ENCODE results near the gene TAF11L2.
"Not testable (repeated sequence)": the region's sequence is repeated elsewhere in the genome, so short reads cannot be mapped to it uniquely, and the experiment has no call there.

TAF11L2 gene

GRCh38 chr5:17482790-17483189 lies 15.2 kb upstream of the TAF11L2 start:
- H3K4me3 ChIP-seq (ENCODE audit: low read depth in 1 of 2, low read length in 2 of 2), result no peak overlapping the region
- no peaks in the 10 kb centered on the region for H3K4me1 ChIP-seq (ENCODE audit: control insufficient read depth in 1 of 2, insufficient read depth in 2 of 2, low read length in 2 of 2)
- no peak overlapping the region for H3K9ac ChIP-seq (ENCODE audit: low read depth in 1 of 2, low read length in 2 of 2)
- H3K27ac ChIP-seq (ENCODE audit: low read depth, low read length), result no peak overlapping the region
- no peaks in the 10 kb centered on the region for H3K36me3 ChIP-seq (ENCODE audit: control insufficient read depth in 1 of 2, insufficient read depth in 2 of 2, low read length in 2 of 2)
- no peaks in the 10 kb centered on the region for H3K27me3 ChIP-seq (ENCODE audit: control insufficient read depth in 1 of 2, insufficient read depth in 2 of 2, low read length in 2 of 2)
- no peaks in the 10 kb centered on the region for H3K9me3 ChIP-seq (ENCODE audit: control insufficient read depth in 1 of 2, low read length in 2 of 2)

GRCh38 chr5:17486464-17487173 lies 11.4 kb upstream of the TAF11L2 start:
- H3K27ac ChIP-seq (ENCODE audit: low read depth, low read length), result not testable (repeated sequence)

GRCh38 chr5:17487174-17487512 lies 10.9 kb upstream of the TAF11L2 start:
- Histone ChIP-seq H3K27ac (ENCODE audit: low read depth, low read length) (no peak overlapping the region), H3K4me1 (ENCODE audit: control insufficient read depth in 1 of 2, insufficient read depth in 2 of 2, low read length in 2 of 2) (no peaks in the 10 kb centered on the region), H3K9ac (ENCODE audit: low read depth in 1 of 2, low read length in 2 of 2) (no peak overlapping the region)

More at GRCh38 chr5:17486464-17487173, 11.4 kb upstream of the TAF11L2 start:
- H3K9ac ChIP-seq (ENCODE audit: low read depth in 1 of 2, low read length in 2 of 2); H3K27me3 ChIP-seq (ENCODE audit: control insufficient read depth in 1 of 2, insufficient read depth in 2 of 2, low read length in 2 of 2); H3K36me3 ChIP-seq (ENCODE audit: control insufficient read depth in 1 of 2, insufficient read depth in 2 of 2, low read length in 2 of 2); H3K4me1 ChIP-seq (ENCODE audit: control insufficient read depth in 1 of 2, insufficient read depth in 2 of 2, low read length in 2 of 2); H3K9me3 ChIP-seq (ENCODE audit: control insufficient read depth in 1 of 2, low read length in 2 of 2); H3K4me3 ChIP-seq (ENCODE audit: low read depth in 1 of 2, low read length in 2 of 2): not testable (repeated sequence)

GRCh38 chr5:17491257-17491656 lies 6.8 kb upstream of the TAF11L2 start:
- H3K4me1 ChIP-seq (ENCODE audit: control insufficient read depth in 1 of 2, insufficient read depth in 2 of 2, low read length in 2 of 2); H3K4me3 ChIP-seq (ENCODE audit: low read depth in 1 of 2, low read length in 2 of 2); H3K9ac ChIP-seq (ENCODE audit: low read depth in 1 of 2, low read length in 2 of 2); H3K9me3 ChIP-seq (ENCODE audit: control insufficient read depth in 1 of 2, low read length in 2 of 2); H3K27ac ChIP-seq (ENCODE audit: low read depth, low read length); H3K27me3 ChIP-seq (ENCODE audit: control insufficient read depth in 1 of 2, insufficient read depth in 2 of 2, low read length in 2 of 2); H3K36me3 ChIP-seq (ENCODE audit: control insufficient read depth in 1 of 2, insufficient read depth in 2 of 2, low read length in 2 of 2): not testable (repeated sequence)

More at GRCh38 chr5:17487174-17487512, 10.9 kb upstream of the TAF11L2 start:
- Histone ChIP-seq H3K36me3 (ENCODE audit: control insufficient read depth in 1 of 2, insufficient read depth in 2 of 2, low read length in 2 of 2) (no peaks in the 10 kb centered on the region), H3K4me3 (ENCODE audit: low read depth in 1 of 2, low read length in 2 of 2) (no peak overlapping the region), H3K9me3 (ENCODE audit: control insufficient read depth in 1 of 2, low read length in 2 of 2) (no peaks in the 10 kb centered on the region), H3K27me3 (ENCODE audit: control insufficient read depth in 1 of 2, insufficient read depth in 2 of 2, low read length in 2 of 2) (no peaks in the 10 kb centered on the region)

GRCh38 chr5:17492770-17493169 lies 5.3 kb upstream of the TAF11L2 start:
- no peaks in the 10 kb centered on the region for H3K27me3 ChIP-seq (ENCODE audit: control insufficient read depth in 1 of 2, insufficient read depth in 2 of 2, low read length in 2 of 2)
- no peak overlapping the region for H3K4me3 ChIP-seq (ENCODE audit: low read depth in 1 of 2, low read length in 2 of 2)
- H3K9me3 ChIP-seq (ENCODE audit: control insufficient read depth in 1 of 2, low read length in 2 of 2), result peaks cover 0 to 2% of the 10 kb centered on the region in 2 donors
- no peaks in the 10 kb centered on the region for H3K36me3 ChIP-seq (ENCODE audit: control insufficient read depth in 1 of 2, insufficient read depth in 2 of 2, low read length in 2 of 2)
- no peak overlapping the region for H3K27ac ChIP-seq (ENCODE audit: low read depth, low read length)
- no peak overlapping the region for H3K9ac ChIP-seq (ENCODE audit: low read depth in 1 of 2, low read length in 2 of 2)
- H3K4me1 ChIP-seq (ENCODE audit: control insufficient read depth in 1 of 2, insufficient read depth in 2 of 2, low read length in 2 of 2), result no peaks in the 10 kb centered on the region

GRCh38 chr5:17497446-17497845 lies 585 bp upstream of the TAF11L2 start:
- Histone ChIP-seq H3K4me1 (ENCODE audit: control insufficient read depth in 1 of 2, insufficient read depth in 2 of 2, low read length in 2 of 2) (no peaks in the 10 kb centered on the region), H3K9ac (ENCODE audit: low read depth in 1 of 2, low read length in 2 of 2) (no peak overlapping the region)

GRCh38 chr5:17511775-17512325 lies 13.8 kb downstream of the TAF11L2 start:
- Histone ChIP-seq H3K27me3 (ENCODE audit: control insufficient read depth in 1 of 2, insufficient read depth in 2 of 2, low read length in 2 of 2) (no peaks in the 10 kb centered on the region), H3K27ac (ENCODE audit: low read depth, low read length) (no peak overlapping the region), H3K4me1 (ENCODE audit: control insufficient read depth in 1 of 2, insufficient read depth in 2 of 2, low read length in 2 of 2) (no peaks in the 10 kb centered on the region), H3K36me3 (ENCODE audit: control insufficient read depth in 1 of 2, insufficient read depth in 2 of 2, low read length in 2 of 2) (no peaks in the 10 kb centered on the region), H3K9ac (ENCODE audit: low read depth in 1 of 2, low read length in 2 of 2) (no peak overlapping the region), H3K4me3 (ENCODE audit: low read depth in 1 of 2, low read length in 2 of 2) (no peak overlapping the region), H3K9me3 (ENCODE audit: control insufficient read depth in 1 of 2, low read length in 2 of 2) (no peaks in the 10 kb centered on the region)

More at GRCh38 chr5:17497446-17497845, 585 bp upstream of the TAF11L2 start:
- no peak overlapping the region for H3K27ac ChIP-seq (ENCODE audit: low read depth, low read length)
- no peak overlapping the region for H3K4me3 ChIP-seq (ENCODE audit: low read depth in 1 of 2, low read length in 2 of 2)
- no peaks in the 10 kb centered on the region for H3K36me3 ChIP-seq (ENCODE audit: control insufficient read depth in 1 of 2, insufficient read depth in 2 of 2, low read length in 2 of 2)
- H3K27me3 ChIP-seq (ENCODE audit: control insufficient read depth in 1 of 2, insufficient read depth in 2 of 2, low read length in 2 of 2), result no peaks in the 10 kb centered on the region
- peaks cover 0 to 2% of the 10 kb centered on the region in 2 donors for H3K9me3 ChIP-seq (ENCODE audit: control insufficient read depth in 1 of 2, low read length in 2 of 2)

- H3K27me3 ChIP-seq (ENCODE audit: control insufficient read depth in 1 of 2, insufficient read depth in 2 of 2, low read length in 2 of 2); H3K4me1 ChIP-seq (ENCODE audit: control insufficient read depth in 1 of 2, insufficient read depth in 2 of 2, low read length in 2 of 2); H3K9me3 ChIP-seq (ENCODE audit: control insufficient read depth in 1 of 2, low read length in 2 of 2); H3K27ac ChIP-seq (ENCODE audit: low read depth, low read length); H3K36me3 ChIP-seq (ENCODE audit: control insufficient read depth in 1 of 2, insufficient read depth in 2 of 2, low read length in 2 of 2); H3K9ac ChIP-seq (ENCODE audit: low read depth in 1 of 2, low read length in 2 of 2); H3K4me3 ChIP-seq (ENCODE audit: low read depth in 1 of 2, low read length in 2 of 2): not testable (repeated sequence)
Measured at GRCh38 chr5:17517526-17517925, 19.5 kb downstream of the TAF11L2 start.

- not testable (repeated sequence) for H3K27me3 ChIP-seq (ENCODE audit: control insufficient read depth in 1 of 2, insufficient read depth in 2 of 2, low read length in 2 of 2); H3K4me1 ChIP-seq (ENCODE audit: control insufficient read depth in 1 of 2, insufficient read depth in 2 of 2, low read length in 2 of 2)
Measured at GRCh38 chr5:17518067-17518466, 20.0 kb downstream of the TAF11L2 start, which contains the start of gene TAF11L3. TSS of gene TAF11L3 (plus strand) at chr5:17518367.

GRCh38 chr5:17519508-17519907 lies 21.5 kb downstream of the TAF11L2 start:
- H3K27ac ChIP-seq (ENCODE audit: low read depth, low read length); H3K27me3 ChIP-seq (ENCODE audit: control insufficient read depth in 1 of 2, insufficient read depth in 2 of 2, low read length in 2 of 2); H3K9ac ChIP-seq (ENCODE audit: low read depth in 1 of 2, low read length in 2 of 2); H3K9me3 ChIP-seq (ENCODE audit: control insufficient read depth in 1 of 2, low read length in 2 of 2); H3K4me1 ChIP-seq (ENCODE audit: control insufficient read depth in 1 of 2, insufficient read depth in 2 of 2, low read length in 2 of 2); H3K36me3 ChIP-seq (ENCODE audit: control insufficient read depth in 1 of 2, insufficient read depth in 2 of 2, low read length in 2 of 2); H3K4me3 ChIP-seq (ENCODE audit: low read depth in 1 of 2, low read length in 2 of 2): not testable (repeated sequence)

More at GRCh38 chr5:17518067-17518466, 20.0 kb downstream of the TAF11L2 start, which contains the start of gene TAF11L3:
- H3K36me3 ChIP-seq (ENCODE audit: control insufficient read depth in 1 of 2, insufficient read depth in 2 of 2, low read length in 2 of 2); H3K4me3 ChIP-seq (ENCODE audit: low read depth in 1 of 2, low read length in 2 of 2); H3K9ac ChIP-seq (ENCODE audit: low read depth in 1 of 2, low read length in 2 of 2); H3K9me3 ChIP-seq (ENCODE audit: control insufficient read depth in 1 of 2, low read length in 2 of 2); H3K27ac ChIP-seq (ENCODE audit: low read depth, low read length): not testable (repeated sequence)

Measured in duodenal mucosa (tissue), 2 donors.